Sciatic nerve (tissue), 2 donors: ENCODE data around the gene PLCD1. TPM values are rescaled to one million over a fixed set of nuclear protein-coding genes. Genes with fewer than 3 reads are reported as not detected.
"Not testable (repeated sequence)": the region's sequence is repeated elsewhere in the genome, so short reads cannot be mapped to it uniquely, and the experiment has no call there.

Experiments used
- ATAC-seq: fragments of 200-7000 bp; cut with Tn5 transposase; one replicate; pipeline ENCODE4 v1.9.1; 2020; ENCODE audit warnings: mild to moderate bottlenecking, moderate library complexity
- DNase-seq: peaks from one replicate; pipeline ENCODE4 v3.0.0-alpha.2; 2020; ENCODE audit warnings: low spot score
- intact Hi-C: fragments of 100-400 bp; cut with DNase I; formaldehyde crosslinking; loops from one replicate; pipeline ENCODE4 v1.14.2; 2022
- total RNA-seq: library from RNA; stranded (reverse); fragmentation: NEBNext Ultra II Directional; extraction: Animal tissue kit (Norgen Biotek cat#: 25700); gene quantifications from one replicate; pipeline ENCODE4 v1.2.1, GENCODE V29; 2021
- donor health status: DM: no; HTN: no; CAD: no.
- donor health status: DM: no; HTN: no; CAD: no.

Gene PLCD1
- total RNA-seq, 1 donor from 2014 or later: 40.7 TPM

DNA sequence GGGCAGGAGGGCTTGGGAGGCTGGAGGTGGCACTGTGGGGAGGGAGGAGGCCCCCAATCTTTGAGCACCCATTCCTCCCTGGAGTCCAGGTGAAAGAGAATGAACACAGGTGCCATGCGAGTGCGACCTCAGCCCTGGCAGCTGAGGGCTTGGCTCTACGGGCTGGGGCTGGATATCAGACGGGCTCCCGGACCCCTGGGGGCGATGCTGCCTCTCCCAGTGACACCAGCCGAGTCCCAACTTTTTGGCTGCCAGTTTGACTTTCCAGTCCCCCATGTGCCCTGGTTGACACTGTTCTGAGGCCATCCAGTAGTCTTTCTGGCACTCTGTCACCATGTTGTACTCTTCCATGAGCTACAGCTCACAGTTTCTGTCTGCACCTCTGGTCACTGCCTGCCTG, 37.6 kb downstream of the PLCD1 start:
- DNase-seq: peak; percentile 53
- intact Hi-C loops: no loop called here

DNA sequence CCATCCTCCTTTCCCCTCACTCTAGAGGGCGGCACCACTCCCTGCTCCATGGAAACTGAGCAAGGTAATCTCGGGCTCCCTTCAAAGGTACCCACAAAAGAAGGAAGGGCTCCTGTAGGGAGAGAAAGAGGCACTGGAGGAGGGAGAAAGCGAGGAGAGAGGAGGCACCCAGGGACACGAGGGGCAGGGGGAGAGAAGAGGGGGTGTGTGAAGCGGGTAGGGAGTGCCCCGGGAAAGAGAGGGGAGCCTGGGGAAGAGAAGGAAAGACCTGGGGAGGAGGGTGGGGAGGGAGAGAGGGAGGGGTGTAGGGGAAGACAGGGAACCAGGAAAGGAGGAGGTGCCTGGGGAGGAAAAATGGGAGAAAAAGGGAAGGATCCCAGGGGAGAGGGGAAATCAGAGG, 38.3 kb downstream of the PLCD1 start:
- no peak for DNase-seq
- ATAC-seq: no peak
- intact Hi-C loops: no loop called here

More for the DNA sequence above, 37.6 kb downstream of the PLCD1 start:
- no peak for ATAC-seq

DNA sequence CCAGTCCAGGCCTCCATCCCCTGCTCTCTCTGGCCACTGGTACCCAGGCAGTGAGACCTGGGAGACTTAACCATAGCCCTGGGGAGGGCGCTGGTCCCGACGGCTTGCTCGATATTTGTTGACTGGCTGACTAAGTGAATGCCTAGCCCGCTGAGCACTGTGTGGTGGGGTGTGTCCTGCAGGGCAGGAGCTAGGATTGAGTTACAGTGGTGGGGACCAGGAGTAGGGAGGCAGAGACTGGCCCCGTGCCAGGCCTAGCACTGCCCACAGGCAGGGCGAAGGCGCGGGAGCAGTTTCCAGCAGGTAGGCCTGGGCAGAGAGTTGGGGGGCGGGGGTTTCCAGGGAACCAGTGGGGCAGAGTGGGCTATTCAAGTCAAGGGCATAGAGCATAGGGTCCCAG, 38.9 kb downstream of the PLCD1 start, which contains the start of gene VILL:
Gene VILL, plus strand, starts transcription at position 260 of the 400 bp plus-strand sequence. CDS start 2,887 bp downstream, outside the sequence.
- ATAC-seq (no peak), DNase-seq (peak; percentile 60)
- intact Hi-C loops: no loop called here

DNA sequence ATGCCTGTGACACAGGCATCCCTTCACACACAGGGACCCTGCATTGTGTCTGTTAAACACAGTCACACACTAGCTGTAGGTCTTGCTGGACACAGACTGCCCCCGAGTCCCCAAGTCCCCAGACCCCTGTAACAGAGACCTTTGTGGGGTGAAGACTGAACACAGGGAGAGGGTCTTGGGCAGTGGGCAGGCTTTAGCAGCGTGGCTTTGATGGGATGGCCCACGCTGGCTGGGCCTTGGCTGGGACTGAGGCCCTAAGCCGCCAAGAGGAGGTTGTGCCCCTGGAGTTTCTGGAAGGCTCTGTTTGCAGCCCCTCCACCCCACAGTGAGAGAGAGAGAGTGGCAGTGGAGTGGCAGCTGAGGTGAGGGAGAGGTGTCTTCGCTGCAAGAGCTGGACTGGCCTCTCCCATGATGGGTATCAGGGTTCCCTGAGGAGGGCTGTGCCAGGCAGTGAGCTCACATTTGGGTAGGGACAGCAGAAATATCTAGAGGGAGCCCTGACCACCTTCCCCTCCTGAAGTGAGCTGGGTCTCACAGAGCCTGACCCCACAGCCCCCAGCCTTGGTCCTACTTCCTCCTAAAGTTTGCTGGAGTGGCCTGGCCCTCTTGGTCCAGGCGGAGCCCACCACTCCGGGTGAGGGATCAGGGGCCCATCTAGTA, 39.5 kb downstream of the PLCD1 start:
- intact Hi-C loops: no loop called here
- peak; percentile 35 for DNase-seq
- no peak for ATAC-seq

DNA sequence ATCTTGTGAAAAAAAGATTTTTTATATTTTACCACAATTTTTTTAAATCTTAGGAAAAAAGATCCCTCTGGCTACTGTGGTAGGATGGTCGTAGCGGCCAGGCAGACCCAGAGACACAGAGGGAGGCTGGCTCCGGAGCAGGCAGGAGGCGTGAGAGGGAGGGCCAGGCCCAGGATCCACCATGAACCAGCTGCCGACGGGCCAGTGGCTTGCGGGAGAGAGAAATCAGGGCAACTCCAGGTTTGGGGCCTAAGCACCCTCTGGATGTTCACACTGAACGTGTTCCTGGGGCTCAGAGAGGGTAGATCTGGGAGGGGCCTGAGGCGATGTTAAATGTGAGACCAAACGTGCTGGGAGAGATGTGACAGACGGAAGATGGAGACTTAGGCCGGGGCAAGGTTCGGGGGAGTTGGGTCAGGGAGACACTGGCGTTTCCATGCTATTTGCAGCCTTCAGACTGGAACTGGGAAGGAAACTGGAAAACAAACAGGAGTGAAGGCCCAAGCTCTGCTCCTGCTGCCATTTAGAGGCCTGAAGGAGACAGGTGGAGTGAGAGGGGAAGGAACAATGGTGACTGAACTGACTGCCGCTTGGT, 40.4 kb downstream of the PLCD1 start:
- DNase-seq: peak; percentile 49
- intact Hi-C loops: no loop called here
- ATAC-seq: no peak

DNA sequence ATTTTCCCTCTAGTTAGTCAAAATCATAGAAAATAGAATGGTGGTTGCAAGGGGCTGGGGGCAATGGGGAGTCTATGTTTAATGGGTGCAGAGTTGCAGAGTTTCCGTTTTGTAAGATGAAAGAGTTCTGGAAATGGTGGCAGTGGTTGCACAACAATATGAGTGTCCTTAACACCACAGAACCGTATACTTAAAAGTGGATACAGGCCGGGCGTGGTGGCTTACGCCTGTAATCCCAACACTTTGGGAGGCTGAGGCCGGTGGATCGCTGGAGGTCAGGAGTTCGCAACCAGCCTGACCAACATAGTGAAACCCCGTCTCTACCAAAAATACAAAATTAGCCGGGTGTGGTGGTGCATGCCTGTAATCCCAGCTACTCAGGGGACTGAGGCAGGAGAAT, 41.1 kb downstream of the PLCD1 start:
- DNase-seq, intact Hi-C loops: not testable (repeated sequence)

DNA sequence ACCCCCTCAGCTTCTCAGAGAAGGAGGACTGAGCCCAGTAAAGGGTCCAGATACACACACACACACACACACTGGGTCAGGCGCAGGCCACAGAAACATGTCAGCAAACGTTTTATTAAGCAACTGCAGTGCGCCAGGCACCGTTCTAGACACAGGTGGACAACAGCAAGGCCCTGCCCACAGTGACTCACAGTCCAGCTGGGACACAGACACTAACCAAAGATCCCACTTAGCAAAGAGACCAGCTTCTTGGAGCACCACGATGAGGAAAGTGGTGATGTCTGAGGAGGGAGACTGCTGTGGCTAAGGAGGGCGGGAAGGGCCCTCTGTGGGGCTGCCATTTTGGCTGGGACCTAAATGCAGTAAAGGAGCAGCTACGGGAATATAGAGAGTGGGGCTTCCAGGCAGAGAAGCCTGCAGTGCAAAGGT, 41.7 kb downstream of the PLCD1 start:
- DNase-seq (peak; percentile 44), ATAC-seq (no peak)
- intact Hi-C loops: no loop called here

More for the DNA sequence above, 41.1 kb downstream of the PLCD1 start:
- ATAC-seq: not testable (repeated sequence)

DNA sequence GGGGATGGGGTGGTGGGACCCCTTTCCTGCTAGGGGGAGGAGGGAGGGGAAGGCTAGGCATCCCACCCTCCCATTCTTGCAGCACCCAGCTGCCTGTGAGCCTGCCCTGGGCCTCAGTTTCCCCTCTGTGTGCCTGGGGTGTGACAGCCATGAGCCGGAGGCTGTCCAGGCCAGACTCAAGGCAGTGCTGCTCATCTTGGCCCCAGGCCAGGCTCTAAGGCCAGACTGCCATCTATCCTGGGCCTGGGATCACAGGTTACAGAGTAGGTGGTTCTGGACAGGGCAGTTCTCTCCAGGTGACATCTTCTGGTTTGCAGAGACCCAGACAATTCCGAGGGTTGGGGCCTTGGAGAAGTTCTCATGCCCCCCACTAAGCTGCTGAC, 42.1 kb downstream of the PLCD1 start:
- DNase-seq (peak; percentile 59), ATAC-seq (no peak)
- intact Hi-C loops: no loop called here

DNA sequence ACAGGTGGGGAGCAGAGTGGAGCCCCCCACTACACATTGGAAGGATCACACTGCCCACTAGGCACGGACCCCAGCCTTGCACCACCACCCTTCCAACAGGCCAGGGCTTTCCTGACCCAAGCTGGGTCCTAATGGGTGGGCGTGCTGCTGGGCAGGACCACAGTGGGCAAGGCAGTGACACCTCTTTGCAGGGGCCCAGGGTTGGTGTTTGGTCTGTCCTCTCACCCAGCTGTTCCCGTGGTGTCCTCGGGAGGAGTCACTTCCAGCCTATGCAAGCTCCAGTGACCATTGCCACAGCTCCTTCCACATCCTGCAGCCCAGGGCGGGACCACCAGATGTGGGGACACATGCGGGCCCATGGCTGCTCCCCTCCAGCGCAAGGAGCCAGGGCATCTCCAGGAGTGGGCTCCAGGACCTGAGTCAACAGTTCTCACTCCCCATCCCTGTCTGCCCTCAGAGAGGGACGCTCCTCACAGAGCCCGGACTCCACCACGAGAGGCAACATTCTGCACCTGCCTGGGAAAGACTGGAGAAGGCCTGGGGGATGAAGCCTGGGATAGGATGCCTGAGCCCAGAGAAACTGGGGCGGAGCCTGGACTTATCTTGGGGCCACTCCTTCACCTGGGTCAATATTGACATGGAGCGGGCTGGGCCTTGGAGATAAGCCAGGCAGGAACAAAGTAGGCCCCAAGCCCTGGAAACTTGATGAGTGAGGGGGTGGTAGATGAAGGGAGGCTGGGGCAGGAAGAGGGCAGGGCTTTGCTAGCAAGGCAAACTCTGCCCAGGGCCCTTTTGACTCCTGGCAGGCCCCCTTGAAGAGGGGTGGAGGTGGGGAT, 42.7 kb downstream of the PLCD1 start:
- ATAC-seq (no peak), DNase-seq (peak; percentile 51)
- intact Hi-C loops: no loop called here

DNA sequence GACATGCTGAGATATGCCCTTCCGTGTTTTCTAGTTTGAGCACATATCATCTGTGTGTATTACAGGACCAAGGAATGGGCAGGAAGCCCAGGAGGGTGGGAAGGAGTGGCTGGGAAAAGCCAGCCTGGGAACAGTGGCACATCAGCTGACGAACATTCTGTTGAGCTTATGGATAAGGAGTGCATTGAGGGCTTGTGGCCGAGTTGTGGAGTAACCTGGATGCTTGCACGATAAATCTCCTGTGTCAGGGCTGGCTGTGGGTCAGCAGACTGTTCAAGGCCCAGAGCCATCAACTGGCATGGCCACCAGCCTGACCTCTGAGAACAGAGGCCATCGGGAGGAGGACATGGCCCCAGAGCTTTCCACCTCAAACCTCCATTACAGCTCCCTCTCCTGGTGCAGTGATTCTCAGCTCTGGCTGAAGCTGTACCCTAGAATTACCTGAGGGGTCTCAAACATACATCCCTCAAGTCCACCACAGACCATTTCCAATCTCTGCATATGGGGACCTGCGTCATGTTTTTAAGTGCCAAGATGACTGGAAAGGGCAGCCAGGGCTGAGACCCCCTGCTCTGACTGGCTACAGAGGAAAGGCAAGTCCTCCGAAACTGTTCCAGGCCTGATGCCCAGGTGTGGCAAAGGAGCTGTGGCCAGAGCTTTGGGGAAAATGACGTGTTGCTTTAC, 43.7 kb downstream of the PLCD1 start:
- peak; percentile 8 for ATAC-seq
- intact Hi-C loops: no loop called here

DNA sequence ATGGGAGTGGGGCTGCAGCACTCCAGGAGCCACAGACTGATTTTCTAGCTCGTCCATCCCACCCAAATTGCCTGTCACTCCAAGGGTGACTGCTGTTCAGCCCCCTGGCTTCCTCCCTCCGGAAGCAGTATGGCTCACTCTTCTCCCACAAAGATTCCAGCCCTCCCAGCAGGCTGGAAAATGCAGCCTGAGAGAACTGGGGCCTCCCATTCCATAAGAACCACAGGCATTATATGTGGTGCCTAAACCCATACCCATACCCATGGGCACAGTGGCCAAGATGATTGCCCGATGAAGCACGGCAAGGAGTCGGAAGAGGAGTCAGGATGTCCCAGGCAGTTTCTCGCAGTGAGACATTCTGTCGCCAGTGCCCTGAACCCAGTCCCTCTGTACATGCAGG, 44.8 kb downstream of the PLCD1 start:
- intact Hi-C loops: no loop called here
- ATAC-seq (no peak), DNase-seq (no peak)

More for the DNA sequence above, 43.7 kb downstream of the PLCD1 start:
- DNase-seq: peak; percentile 51

DNA sequence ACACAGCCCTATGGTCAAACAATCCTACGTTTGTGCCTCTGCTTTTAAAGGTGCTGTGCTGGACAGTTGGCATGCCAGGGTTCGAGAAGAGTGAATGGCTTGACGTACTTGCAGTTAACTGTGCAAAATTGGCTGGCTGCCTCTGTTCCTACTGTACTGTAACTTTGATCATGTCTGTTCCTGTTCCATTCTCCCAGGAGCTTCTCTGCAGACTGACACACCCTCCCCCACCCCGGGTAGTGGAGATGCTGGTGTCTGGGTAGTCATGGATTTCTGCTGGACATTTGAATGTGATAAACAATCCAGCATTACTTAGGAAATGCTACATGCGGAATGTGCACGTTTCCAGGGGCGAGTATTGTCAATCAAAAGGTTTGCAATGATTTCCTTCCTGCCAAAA, 45.4 kb downstream of the PLCD1 start:
- DNase-seq (no peak), ATAC-seq (no peak)
- intact Hi-C loops: no loop called here

DNA sequence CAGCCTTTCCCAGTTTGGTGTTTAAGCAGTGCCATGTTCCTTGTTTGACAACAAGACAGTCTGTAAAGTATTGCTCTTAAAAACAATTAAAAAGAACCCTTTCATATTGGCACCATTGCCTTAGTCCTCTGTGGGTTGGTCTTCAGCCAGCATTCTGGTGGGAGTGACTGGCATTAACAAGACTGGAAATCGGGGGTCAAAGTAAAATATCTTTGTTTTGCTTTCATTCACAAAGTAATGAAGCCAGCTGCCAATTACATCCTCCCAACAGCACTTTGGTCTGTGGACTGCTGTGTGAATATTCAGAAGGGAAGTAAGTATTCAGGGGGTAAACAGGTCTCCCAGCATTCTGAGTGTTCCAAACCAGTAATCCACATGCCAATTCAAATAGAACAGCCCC, 47.1 kb downstream of the PLCD1 start:
- ATAC-seq (no peak), DNase-seq (no peak)
- intact Hi-C loops: no loop called here

DNA sequence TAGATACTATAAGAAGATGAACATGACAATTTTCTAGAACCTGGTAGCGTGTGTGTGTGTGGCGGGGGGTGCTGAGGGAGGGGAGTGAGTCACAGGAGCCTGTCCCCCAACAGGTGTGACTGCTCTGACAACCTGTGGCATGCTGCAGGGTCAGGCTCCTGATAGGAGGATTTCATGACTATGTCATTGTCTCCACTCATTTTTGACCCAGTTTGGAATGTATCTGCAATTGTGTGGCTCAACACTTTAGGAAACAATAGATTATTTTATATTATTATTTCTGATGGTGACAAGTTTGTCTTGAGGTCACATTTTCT, 48.1 kb downstream of the PLCD1 start:
- DNase-seq: no peak
- ATAC-seq: no peak
- intact Hi-C loops: no loop called here

DNA sequence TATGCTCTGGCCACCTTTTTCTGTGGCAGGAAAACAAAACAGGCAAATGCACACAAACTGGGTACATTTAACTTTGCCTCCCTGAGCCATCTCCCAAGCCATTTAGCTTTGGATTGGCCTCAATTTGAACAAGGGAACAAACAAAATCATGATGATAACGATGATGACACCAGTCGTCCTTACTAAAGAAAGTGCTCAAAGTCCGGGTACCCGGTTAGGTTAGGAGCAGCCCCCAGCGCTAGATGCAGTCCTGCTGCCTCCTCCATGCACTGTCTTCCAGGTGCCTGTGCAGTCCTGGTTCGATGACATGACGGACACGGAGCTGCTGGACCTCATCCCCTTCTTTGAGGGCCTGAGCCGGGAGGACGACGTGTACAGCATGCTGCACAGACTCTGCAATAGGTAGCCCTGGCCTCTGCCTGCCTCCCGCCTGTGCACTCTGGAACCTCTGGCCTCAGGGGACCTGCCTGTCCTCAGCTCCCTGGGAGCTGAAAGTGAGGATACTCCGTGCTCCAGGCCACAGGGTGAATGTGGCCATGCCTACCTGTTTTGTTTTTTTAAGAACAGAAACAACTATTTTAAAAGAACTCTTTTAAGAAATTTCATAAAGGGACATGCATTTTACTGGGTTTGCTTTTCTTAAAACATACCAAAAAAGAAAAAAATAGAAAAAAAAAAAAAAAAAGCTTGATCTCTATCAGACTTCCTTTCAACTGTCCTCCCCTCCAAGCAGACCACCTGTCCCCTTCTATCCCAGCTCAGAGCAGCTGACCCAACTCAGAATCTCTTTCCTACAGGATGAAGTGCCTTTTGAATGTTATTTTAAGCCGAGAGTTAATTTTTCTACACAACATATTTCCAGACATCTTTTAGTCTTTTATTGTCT, 48.7 kb downstream of the PLCD1 start:
- ATAC-seq (no peak), DNase-seq (no peak)
- intact Hi-C loops: no loop called here

DNA sequence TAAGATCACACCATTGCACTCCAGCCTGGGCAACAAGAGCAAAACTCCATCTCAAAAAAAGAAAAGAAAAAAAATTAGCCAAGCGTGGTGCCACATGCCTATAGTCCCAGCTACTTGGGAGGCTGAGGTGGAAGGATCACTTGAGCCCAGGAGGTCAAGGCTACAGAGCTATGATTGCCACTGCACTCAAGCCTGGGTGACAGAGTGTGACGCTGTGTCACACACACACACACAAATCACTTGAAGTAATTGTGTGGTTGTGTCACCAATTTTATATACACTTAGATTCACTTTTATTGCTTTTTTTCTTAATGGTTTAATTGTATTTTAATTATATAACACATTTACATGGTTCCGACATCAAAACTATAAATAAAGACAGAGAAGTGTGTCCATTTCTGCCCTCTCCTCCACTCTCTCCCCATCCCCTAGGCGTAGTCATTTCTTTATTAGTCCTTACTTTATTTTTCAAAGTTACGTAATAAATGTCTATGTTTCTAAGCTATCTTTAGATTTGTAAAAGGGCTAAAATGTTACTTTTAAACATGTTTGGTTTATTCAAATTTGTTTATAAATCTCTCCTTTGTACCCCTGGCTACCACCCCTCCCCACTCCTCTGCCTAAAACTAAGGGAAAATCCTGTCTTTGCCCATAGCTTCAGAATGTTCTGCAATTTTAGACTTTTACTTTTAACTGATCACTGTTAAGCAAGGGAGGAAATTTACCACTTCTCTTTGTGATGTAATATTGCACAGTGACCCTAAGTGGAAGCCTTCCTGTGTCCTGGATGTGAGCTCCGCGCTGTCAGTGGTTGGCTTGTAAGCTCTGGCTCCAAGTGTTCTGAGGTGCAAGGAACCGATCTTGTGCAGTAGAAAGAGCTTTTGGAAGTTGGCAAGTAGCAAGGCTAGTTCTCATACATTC, 49.6 kb downstream of the PLCD1 start:
- no peak for ATAC-seq
- intact Hi-C loops: no loop called here

More for the DNA sequence above, 49.6 kb downstream of the PLCD1 start:
- DNase-seq: no peak
